Measurements from ENCODE around the gene ZNF593OS.

ZNF593OS gene

GRCh38 chr1:26171084-26172072, at the start of gene ZNF593OS:
Gene ZNF593OS, minus strand, starts transcription at chr1:26171832. Its CDS starts 171 bp downstream, at chr1:26171661.
- DNase-seq, result peak; percentile 99

- DNase-seq, result no peak
Measured at GRCh38 chr1:26221094-26221493, 49.5 kb upstream of the ZNF593OS start.

GRCh38 chr1:26220199-26220912, 48.7 kb upstream of the ZNF593OS start:
- DNase-seq, result no peak

GRCh38 chr1:26218906-26219494, 47.4 kb upstream of the ZNF593OS start:
- DNase-seq, result no peak

GRCh38 chr1:26215246-26215645, 43.6 kb upstream of the ZNF593OS start:
- no peak for DNase-seq

DNA sequence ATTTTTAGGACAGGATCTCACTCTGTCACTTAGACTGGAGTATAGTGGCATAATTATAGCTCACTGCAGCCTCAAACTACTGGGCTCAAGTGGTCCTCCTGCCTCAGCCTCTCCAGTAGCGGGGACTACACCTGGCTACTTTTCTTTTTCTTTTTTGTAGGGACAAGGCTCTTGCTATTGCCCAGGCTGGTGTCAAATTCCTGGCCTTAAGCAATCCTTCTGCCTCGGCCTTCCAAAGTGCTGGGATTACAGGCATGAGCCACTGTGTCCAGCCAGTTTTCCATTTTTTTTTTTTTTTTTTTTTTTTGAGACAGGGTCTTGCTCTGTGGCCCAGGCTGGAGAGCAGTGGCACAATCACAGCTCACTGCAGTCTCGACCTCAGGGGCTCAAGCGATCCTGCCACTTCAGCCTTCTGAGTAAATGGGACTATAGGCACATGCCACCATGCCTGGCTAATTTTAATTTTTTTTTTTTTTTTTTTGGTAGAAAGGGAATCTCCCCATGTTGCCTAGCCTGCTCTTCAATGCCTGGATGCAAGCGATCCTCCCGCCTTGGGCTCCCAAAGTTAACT, 41.8 kb upstream of the ZNF593OS start:
- no peak for DNase-seq

GRCh38 chr1:26212726-26213125, 41.1 kb upstream of the ZNF593OS start:
- DNase-seq, result no peak

DNA sequence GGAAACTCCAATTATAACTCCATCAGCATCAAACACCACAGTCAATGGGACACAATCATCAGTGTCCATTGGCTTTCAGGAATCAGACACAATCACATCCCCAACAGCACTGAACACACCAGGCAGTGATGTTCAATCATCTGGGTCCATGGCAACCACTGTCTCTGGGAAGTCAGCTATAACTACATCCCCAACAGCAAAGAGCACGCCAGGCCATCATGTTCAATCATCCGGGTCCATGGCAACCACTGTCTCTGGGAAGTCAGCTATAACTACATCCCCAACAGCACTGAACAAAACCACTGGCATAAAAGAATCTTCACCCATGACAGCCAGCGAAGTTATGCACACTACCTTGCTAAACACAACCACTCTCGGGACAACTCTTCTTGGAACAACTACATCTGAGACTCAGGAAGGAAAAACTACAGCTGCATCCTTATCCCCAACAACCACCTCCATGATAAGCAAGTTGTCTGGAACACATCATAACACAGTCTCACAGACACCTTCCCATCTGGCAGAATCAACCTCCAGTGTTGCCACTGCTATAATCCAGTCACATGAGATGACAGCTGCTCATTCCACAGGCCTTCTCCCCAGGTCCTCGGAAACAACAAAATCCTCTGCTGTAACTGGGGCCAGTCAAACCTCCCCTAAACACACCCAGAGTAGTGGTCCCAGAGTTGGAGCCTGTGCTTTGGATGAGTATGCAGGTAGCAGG, 38.7 kb upstream of the ZNF593OS start:
- no peak for DNase-seq

DNA sequence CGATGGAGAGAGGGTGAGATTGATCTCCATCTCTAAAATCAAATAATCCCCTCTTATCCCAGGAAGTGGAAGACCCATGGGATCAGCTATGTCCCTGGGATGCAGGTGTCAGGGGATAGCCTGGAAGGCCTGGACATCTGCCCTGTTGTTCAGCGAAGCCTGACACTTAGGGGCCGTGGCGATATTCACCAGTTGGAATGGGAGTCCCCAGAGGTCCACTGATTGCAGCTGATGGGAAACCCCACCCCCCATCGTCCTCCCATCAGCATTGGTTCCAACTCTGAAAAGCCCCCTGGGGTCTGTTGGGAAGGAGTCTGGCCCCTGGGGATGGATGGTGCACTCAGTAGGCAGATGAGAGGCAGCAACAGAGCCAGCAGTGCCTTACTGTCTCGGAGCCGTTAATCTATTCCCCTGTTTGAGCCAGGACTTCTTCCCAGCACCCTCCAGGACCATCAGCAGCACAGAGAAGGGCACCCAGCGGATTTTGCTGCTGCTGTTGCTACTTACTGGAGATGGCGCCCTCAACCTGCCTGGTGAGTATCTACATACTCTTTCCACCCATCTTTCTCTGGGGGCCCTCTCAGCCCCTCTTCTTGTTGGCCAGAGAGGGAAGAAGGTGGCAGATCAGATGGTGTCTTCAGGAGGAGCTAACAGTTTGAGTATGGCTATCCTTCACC, 32.1 kb upstream of the ZNF593OS start:
- no peak for DNase-seq

DNA sequence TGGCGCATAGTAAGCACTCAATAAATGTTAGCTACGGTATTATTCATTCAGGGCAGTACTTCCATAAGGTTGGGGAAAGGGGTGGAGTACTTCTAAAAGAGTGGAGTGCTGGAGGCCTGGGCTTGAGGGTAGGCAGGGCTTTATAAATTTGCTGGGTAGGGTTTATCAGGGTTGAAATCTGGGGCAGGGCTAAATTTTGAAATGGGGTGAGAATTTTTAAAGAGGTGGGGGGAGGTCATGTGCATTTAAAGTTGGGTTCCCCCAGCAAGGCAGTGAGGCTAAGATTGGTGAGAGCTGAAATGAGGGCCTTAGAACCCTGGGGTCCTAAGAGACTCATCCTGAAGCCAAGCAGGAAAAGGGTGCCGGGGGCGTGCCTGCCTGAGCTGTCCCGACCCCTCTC, 28.8 kb upstream of the ZNF593OS start:
- DNase-seq, result no peak

DNA sequence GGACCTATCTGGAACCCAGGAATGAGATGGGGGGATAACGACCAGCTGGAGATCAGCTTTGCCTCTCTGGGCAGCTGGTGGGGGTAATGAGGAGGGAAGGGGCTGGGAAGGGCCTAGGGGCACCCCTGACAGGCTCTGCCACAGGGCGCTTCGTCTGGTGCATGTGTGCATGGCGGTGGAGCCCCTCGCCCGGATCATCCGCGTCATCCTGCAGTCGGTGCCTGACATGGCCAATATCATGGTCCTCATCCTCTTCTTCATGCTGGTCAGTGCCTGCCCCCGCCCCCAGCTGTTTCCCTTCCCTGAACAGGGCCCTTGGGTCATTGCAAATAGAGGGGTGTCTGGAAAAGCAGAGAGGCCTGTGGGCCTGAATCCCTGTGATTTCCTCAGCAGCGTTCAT, 26.2 kb upstream of the ZNF593OS start:
- DNase-seq, result no peak

GRCh38 chr1:26197301-26197700, 25.7 kb upstream of the ZNF593OS start:
- DNase-seq, result no peak

DNA sequence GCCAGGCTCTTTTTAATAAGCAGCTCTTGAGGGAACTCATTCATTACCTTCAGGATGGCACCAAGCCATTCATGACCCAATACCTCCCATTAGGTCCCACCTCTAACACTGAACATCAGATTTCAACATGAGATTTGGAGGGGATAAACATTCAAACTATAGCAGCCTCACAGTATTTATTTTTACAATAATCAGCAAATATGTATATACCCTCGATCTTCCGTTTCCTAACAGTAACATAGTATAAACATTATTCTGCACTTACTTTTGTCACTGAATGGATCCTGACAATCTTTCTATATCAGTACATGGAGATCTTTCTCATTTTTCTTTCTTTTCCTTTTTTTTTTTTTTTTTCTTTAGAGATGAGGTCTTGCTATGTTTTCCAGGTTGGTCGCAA, 24.2 kb upstream of the ZNF593OS start:
- no peak for DNase-seq

- no peak for DNase-seq
Measured at GRCh38 chr1:26191739-26192138, 20.1 kb upstream of the ZNF593OS start.

DNA sequence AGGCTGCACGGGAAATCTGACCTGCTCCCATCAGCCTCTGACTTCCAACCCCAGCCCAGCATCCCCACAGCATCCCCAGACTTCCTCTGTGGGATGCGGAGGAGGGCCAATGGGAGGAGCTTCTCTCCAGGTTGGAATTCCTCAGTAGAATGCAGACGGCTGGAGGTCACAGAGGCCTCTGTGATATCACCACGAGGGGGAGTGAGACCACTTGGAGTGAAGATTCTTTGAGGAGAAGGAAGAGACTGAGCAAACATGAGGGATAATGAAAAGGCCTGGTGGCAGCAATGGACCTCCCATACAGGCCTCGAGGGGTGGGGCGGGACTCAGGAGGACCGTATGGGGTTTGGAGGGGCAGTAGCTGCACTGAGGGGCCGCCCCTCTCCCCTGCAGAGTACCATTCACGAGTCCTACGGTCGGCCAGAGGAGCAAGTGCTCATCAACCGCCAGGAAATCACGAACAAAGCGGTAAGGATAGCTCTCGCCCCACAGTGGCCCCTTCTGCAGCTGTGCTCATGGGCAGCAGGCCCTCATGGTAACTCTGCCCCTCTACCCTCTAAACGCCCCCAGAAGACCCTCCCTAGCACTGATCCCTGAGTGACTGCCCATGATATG, 18.8 kb upstream of the ZNF593OS start, which contains the start of gene CATSPER4:
TSS of gene CATSPER4 (plus strand) at position 230 of the 615 bp plus-strand sequence. CDS start at position 256, 26 bp downstream.
- DNase-seq, result peak; percentile 79

- DNase-seq, result no peak
Measured at GRCh38 chr1:26189751-26190275, 18.2 kb upstream of the ZNF593OS start.

- no peak for DNase-seq
Measured at GRCh38 chr1:26189331-26189730, 17.7 kb upstream of the ZNF593OS start.

GRCh38 chr1:26188477-26188876, 16.8 kb upstream of the ZNF593OS start:
- no peak for DNase-seq

DNA sequence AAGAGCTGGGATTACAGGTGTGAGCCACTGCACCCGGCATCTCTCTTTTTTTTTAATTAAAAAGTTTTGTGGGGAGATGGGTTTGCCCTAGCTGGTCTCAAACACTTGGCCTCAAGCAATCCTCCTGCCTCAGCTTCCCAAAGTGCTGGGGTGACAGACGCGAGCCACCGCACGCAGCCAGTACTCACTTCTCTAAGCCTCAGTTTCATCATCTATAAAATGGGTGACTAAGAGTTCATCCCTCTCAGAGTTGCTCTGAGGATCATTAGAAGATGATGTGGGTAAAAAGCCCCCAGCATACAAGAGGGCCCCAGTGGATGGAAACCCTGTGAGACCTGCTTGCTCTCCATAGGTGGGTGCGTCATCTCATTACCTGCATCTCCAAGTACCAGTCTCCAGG, 16.2 kb upstream of the ZNF593OS start:
- no peak for DNase-seq

DNA sequence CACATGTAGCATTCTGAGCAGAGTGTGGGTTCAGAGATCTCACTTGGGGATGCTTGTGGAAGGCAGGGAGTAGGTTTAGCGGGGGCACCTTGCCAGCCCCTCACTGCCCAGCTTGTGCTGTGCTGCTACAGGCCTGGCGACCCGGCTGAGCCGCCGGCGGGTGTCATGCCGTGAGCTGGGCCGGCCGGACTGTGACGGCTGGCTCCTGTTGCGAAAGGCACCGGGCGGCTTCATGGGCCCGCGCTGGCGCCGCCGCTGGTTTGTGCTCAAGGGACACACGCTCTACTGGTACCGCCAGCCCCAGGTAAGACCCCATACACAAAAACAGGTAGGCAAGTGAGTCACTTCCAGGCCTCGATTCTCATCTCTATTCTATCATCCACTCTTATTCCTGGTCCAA, 13.3 kb upstream of the ZNF593OS start:
- no peak for DNase-seq

DNA sequence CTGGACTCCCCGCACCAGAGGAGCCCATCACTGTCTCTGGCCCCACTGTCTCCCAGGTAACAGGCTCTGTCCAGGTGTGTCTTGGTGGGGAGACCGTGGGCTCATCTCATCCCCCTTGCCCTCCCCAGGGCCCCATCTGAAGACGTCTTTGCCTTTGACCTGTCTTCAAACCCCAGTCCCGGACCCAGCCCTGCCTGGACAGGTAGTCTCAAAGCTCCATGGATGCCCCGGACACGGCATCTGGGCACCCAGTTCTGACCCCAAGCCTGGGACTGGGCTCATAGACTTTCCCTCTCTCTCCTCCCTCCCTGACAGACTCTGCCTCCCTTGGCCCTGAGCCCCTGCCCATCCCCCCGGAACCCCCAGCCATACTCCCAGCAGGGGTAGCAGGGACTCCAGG, 12.5 kb upstream of the ZNF593OS start:
- no peak for DNase-seq
